MCF 10A (cell line): ENCODE measurements around the gene SLC9B2. TPM values are rescaled to one million over a fixed set of nuclear protein-coding genes. Genes with fewer than 3 reads are reported as not detected.

Source experiments
- BruUV-seq: library from RNA; stranded (reverse); fragments of 400-500 nt; replicated peaks from 2 replicates; lab custom pipeline; 2021; lab: Mats Ljungman, UMichigan
- CTCF ChIA-PET: fragments of 300-600 bp; sonication (Branson Sonifier 250); formaldehyde crosslinking; extraction: SDS; loops from one replicate; lab custom pipeline; 2021; ENCODE audit warnings: antibody characterized with exemption, inconsistent platforms; lab: Yijun Ruan, JAX
- POLR2A ChIA-PET: fragments of 300-600, 350-650 bp; sonication (Branson Sonifier 250); formaldehyde crosslinking; extraction: SDS; loops from one replicate; lab custom pipeline; 2020; ENCODE audit warnings: antibody characterized with exemption, inconsistent platforms; lab: Yijun Ruan, JAX
- DNase-seq: peaks from one replicate; pipeline ENCODE4 v3.0.0-alpha.2; 2018; ENCODE audit not compliant: unreplicated experiment
- H3K27ac Mint-ChIP-seq: one replicate; pipeline ENCODE4 v1.8.0; 2022; ENCODE audit warnings: mild to moderate bottlenecking, low read depth, mixed read lengths; ENCODE audit not compliant: unreplicated experiment
- H3K27me3 Mint-ChIP-seq: one replicate; pipeline ENCODE4 v1.8.0; 2022; ENCODE audit warnings: mixed read lengths; ENCODE audit not compliant: insufficient read depth, unreplicated experiment
- H3K36me3 Mint-ChIP-seq: one replicate; pipeline ENCODE4 v1.8.0; 2022; ENCODE audit warnings: mild to moderate bottlenecking, moderate library complexity, mixed read lengths; ENCODE audit not compliant: insufficient read depth, unreplicated experiment
- H3K4me1 Mint-ChIP-seq: one replicate; pipeline ENCODE4 v1.8.0; 2022; ENCODE audit warnings: mixed read lengths; ENCODE audit not compliant: insufficient read depth, unreplicated experiment
- H3K4me3 Mint-ChIP-seq: one replicate; pipeline ENCODE4 v1.8.0; 2022; ENCODE audit warnings: mild to moderate bottlenecking, moderate library complexity, mixed read lengths; ENCODE audit not compliant: unreplicated experiment
- H3K9me3 Mint-ChIP-seq: one replicate; pipeline ENCODE4 v1.8.0; 2022; ENCODE audit warnings: mixed read lengths; ENCODE audit not compliant: unreplicated experiment
- intact Hi-C: fragments of 100-400 bp; cut with micrococcal nuclease; formaldehyde crosslinking; loops from 2 replicates; pipeline ENCODE4 v1.14.1; 2022
- total RNA-seq: library from RNA; stranded (reverse); gene quantifications from 2 replicates; pipeline ENCODE4 v1.2.3, GENCODE V29; 2022
- TF ChIP-seq, protein P1 (sequence below): fragments of 200-600 bp; IDR thresholded peaks from one replicate; pipeline ENCODE4 v1.8.0; 2022; ENCODE audit warnings: antibody characterized with exemption, mild to moderate bottlenecking; ENCODE audit not compliant: unreplicated experiment

Gene SLC9B2
- total RNA-seq, 1 experiment from 2014 or later: 28.7 TPM

GRCh38 chr4:103012060-103012459 is 64.5 kb downstream of the SLC9B2 start:
- H3K36me3 Mint-ChIP-seq: no peaks in the 10 kb centered on the region
- H3K27me3 Mint-ChIP-seq: no peaks in the 10 kb centered on the region
- no peaks in the 10 kb centered on the region for H3K9me3 Mint-ChIP-seq
- ChIA-PET POLR2A (interaction anchor here (0.7 to 4.2 kb wide), 5 partner anchors 64 to 392 kb away, joined by 3 to 39 read pairs (median 19); partner anchors contain the start of genes SLC9B2 and UBE2D3), CTCF (interaction anchor here (0.6 to 4.5 kb wide), 4 partner anchors 80 to 581 kb away, joined by 3 to 48 read pairs (median 12); no protein-coding TSS in a partner anchor)
- H3K4me1 Mint-ChIP-seq: peaks cover 26% of the 10 kb centered on the region
- TF ChIP-seq, protein P1, sequence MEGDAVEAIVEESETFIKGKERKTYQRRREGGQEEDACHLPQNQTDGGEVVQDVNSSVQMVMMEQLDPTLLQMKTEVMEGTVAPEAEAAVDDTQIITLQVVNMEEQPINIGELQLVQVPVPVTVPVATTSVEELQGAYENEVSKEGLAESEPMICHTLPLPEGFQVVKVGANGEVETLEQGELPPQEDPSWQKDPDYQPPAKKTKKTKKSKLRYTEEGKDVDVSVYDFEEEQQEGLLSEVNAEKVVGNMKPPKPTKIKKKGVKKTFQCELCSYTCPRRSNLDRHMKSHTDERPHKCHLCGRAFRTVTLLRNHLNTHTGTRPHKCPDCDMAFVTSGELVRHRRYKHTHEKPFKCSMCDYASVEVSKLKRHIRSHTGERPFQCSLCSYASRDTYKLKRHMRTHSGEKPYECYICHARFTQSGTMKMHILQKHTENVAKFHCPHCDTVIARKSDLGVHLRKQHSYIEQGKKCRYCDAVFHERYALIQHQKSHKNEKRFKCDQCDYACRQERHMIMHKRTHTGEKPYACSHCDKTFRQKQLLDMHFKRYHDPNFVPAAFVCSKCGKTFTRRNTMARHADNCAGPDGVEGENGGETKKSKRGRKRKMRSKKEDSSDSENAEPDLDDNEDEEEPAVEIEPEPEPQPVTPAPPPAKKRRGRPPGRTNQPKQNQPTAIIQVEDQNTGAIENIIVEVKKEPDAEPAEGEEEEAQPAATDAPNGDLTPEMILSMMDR: no peak
- intact Hi-C loops: loop anchor here (10.0 kb wide), 1 partner anchor 667 kb away; the partner anchor contains the start of gene SLC39A8
- peak; percentile 70 for DNase-seq
- H3K4me3 Mint-ChIP-seq: peak overlapping the region; percentile 7
- H3K27ac Mint-ChIP-seq: peak overlapping the region; percentile 84
- no TSS peak for BruUV-seq

GRCh38 chr4:103011378-103012025 is 65.1 kb downstream of the SLC9B2 start:
- no peaks in the 10 kb centered on the region for H3K9me3 Mint-ChIP-seq
- CTCF ChIA-PET: interaction anchor here (0.7 to 4.5 kb wide), 10 partner anchors 20 to 922 kb away, joined by 3 to 48 read pairs (median 5); partner anchors contain the start of genes BDH2 and NFKB1
- intact Hi-C loops: loop anchor here (10.0 kb wide), 1 partner anchor 667 kb away; the partner anchor contains the start of gene SLC39A8

DNA sequence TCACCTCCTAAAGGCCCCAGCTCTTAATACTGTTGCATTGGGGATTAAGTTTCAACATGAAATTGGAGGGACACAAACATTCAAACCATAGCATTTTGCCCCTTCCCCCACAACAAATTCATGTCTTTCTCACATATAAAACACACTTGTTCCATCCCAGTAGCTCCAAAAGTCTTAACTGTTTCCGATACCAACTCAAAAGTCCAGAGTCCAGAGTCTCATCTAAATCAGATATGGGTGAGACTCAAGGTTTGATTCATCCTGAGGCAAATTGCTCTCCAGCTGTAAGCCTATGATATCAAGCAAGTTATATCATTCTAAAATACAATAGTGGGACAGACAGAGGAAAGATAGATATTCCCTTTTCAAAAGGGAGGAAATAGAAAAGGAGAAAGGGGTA is 65.8 kb downstream of the SLC9B2 start:
- intact Hi-C loops: loop anchor here (10.0 kb wide), 1 partner anchor 666 kb away; the partner anchor contains the start of gene SLC39A8
- no TSS peak for BruUV-seq

More at GRCh38 chr4:103011378-103012025, 65.1 kb downstream of the SLC9B2 start:
- Mint-ChIP-seq H3K27me3 (no peaks in the 10 kb centered on the region), H3K27ac (peak overlapping the region; percentile 84), H3K4me3 (peak overlapping the region; percentile 7), H3K36me3 (no peaks in the 10 kb centered on the region), H3K4me1 (peaks cover 26% of the 10 kb centered on the region)
- POLR2A ChIA-PET: interaction anchor here (0.7 to 4.2 kb wide), 7 partner anchors 8 to 392 kb away, joined by 3 to 39 read pairs (median 14); partner anchors contain the start of genes CISD2, SLC9B1, SLC9B2 and UBE2D3
- BruUV-seq: no TSS peak
- peak; percentile 51 for DNase-seq
- TF ChIP-seq, protein P1: no peak

More for the DNA sequence above, 65.8 kb downstream of the SLC9B2 start:
- no peaks in the 10 kb centered on the region for H3K27me3 Mint-ChIP-seq
- ChIA-PET POLR2A (interaction anchor here (1.0 to 4.2 kb wide), 7 partner anchors 9 to 411 kb away, joined by 3 to 39 read pairs (median 14); partner anchors contain the start of genes SLC9B1, SLC9B2 and UBE2D3), CTCF (interaction anchor here (0.6 to 4.5 kb wide), 12 partner anchors 21 to 923 kb away, joined by 3 to 48 read pairs (median 5); partner anchors contain the start of genes BDH2 and NFKB1)
- DNase-seq: no peak
- H3K4me1 Mint-ChIP-seq: peaks cover 26% of the 10 kb centered on the region
- no peak overlapping the region for H3K4me3 Mint-ChIP-seq
- no peaks in the 10 kb centered on the region for H3K9me3 Mint-ChIP-seq
- H3K36me3 Mint-ChIP-seq: no peaks in the 10 kb centered on the region
- TF ChIP-seq, protein P1: no peak
- peak overlapping the region; percentile 84 for H3K27ac Mint-ChIP-seq
